ENCODE measurements around the gene SCAMP5. TPM values are rescaled to one million over a fixed set of nuclear protein-coding genes. Genes with fewer than 3 reads are reported as not detected.

Gene SCAMP5
- total and polyA plus RNA-seq, 2 of the 4 experiments (the other 2 are of a cell fraction): 0.36 to 1.6 TPM

- in situ Hi-C loops (cut with MboI; ENCODE audit: low sequenced_read_pairs) (no loop called here), dilution Hi-C loops (cut with HindIII; ENCODE audit: low sequenced_read_pairs, unreplicated experiment) (no loop called here), intact Hi-C loops (cut with micrococcal nuclease) (no loop called here)
- Histone ChIP-seq H2AFZ (replicated peaks; ENCODE audit: low read length, poor library complexity) (no peak overlapping the region), H3K14ac (replicated peaks; ENCODE audit: low read depth, low read length) (no peak overlapping the region), H2BK5ac (ENCODE audit: low read depth, low read length, poor library complexity, severe bottlenecking) (no peak overlapping the region), H2BK15ac (ENCODE audit: low read depth, low read length) (no peak overlapping the region), H3K56ac (ENCODE audit: extremely low read depth, insufficient read depth, low read length) (no peak overlapping the region), H3K9me1 (ENCODE audit: insufficient read depth, low read length) (no peaks in the 10 kb centered on the region), H2AK9ac (replicated peaks; ENCODE audit: low read depth, low read length, poor library complexity) (no peak overlapping the region), H3K9me3 (ENCODE audit: control insufficient read depth, insufficient read depth, low read length) (no peaks in the 10 kb centered on the region), H4K8ac (ENCODE audit: low read depth in 2 of 2, low read length in 2 of 2) (no peak overlapping the region), H4K20me1 (ENCODE audit: insufficient read depth, low read length) (no peaks in the 10 kb centered on the region), H3K27me3 (ENCODE audit: control insufficient read depth, insufficient read depth, low read length) (no peaks in the 10 kb centered on the region), H3K4me1 (ENCODE audit: control insufficient read depth, insufficient read depth, low read length) (no peaks in the 10 kb centered on the region; the same call in 1 of the 2 replicates), H3K4me2 (ENCODE audit: low read depth, low read length) (no peak overlapping the region), H2AK5ac (ENCODE audit: low read depth, low read length) (no peak overlapping the region), H2BK120ac (ENCODE audit: low read depth, low read length) (no peak overlapping the region), H3K4me3 (ENCODE audit: insufficient read depth, low read depth, low read length) (no peak overlapping the region), H3K36me3 (ENCODE audit: control insufficient read depth, insufficient read depth, low read length) (no peaks in the 10 kb centered on the region), H3K23ac (ENCODE audit: low read depth, low read length) (no peak overlapping the region), H3K18ac (ENCODE audit: low read depth, low read length) (no peak overlapping the region), H4K91ac (ENCODE audit: insufficient read depth, low read depth, low read length) (no peak overlapping the region), H3K4ac (ENCODE audit: low read depth, low read length) (no peak overlapping the region), H2BK20ac (ENCODE audit: low read depth, low read length) (no peak overlapping the region), H3K9ac (ENCODE audit: low read depth, low read length) (no peak overlapping the region), H3K79me1 (ENCODE audit: low read depth in 1 of 2, low read length in 2 of 2) (no peaks in the 10 kb centered on the region; a peak in 1 of 4 replicates), H3K27ac (ENCODE audit: insufficient read depth, low read length) (no peak overlapping the region), H4K5ac (ENCODE audit: low read depth, low read length) (no peak overlapping the region)
- TF ChIP-seq MAZ (IDR thresholded peaks at IDR 0.05; ENCODE audit: borderline replicate concordance, low read depth, low read length) (no peak), MAFK (IDR thresholded peaks at IDR 0.05; ENCODE audit: low read depth, low read length) (no peak), SMC3 (IDR thresholded peaks at IDR 0.05; ENCODE audit: low read depth, low read length) (no peak), CEBPB (IDR thresholded peaks at IDR 0.05; ENCODE audit: low read depth, low read length) (no peak), RCOR1 (IDR thresholded peaks at IDR 0.05; ENCODE audit: insufficient replicate concordance, low read length) (no peak), POLR2A (IDR thresholded peaks at IDR 0.05; ENCODE audit: low read depth, low read length) (no peak), BHLHE40 (IDR thresholded peaks at IDR 0.05; ENCODE audit: low read depth, low read length) (no peak), FOS (IDR thresholded peaks at IDR 0.05; ENCODE audit: low read depth, low read length) (no peak), NFE2L2 (IDR thresholded peaks at IDR 0.05; ENCODE audit: low read depth, low read length) (no peak), RAD21 (IDR thresholded peaks at IDR 0.05; ENCODE audit: low read length) (no peak), ELK1 (IDR thresholded peaks at IDR 0.05; ENCODE audit: borderline replicate concordance, low read depth, low read length) (no peak), MXI1 (IDR thresholded peaks at IDR 0.05; ENCODE audit: borderline replicate concordance, low read depth, low read length) (no peak), RFX5 (IDR thresholded peaks at IDR 0.05; ENCODE audit: low read depth, low read length) (no peak), USF2 (IDR thresholded peaks at IDR 0.05; ENCODE audit: low read depth, low read length) (no peak), CHD1 (IDR thresholded peaks at IDR 0.05; ENCODE audit: low read depth, low read length) (no peak)
- TF ChIP-seq, protein P1, sequence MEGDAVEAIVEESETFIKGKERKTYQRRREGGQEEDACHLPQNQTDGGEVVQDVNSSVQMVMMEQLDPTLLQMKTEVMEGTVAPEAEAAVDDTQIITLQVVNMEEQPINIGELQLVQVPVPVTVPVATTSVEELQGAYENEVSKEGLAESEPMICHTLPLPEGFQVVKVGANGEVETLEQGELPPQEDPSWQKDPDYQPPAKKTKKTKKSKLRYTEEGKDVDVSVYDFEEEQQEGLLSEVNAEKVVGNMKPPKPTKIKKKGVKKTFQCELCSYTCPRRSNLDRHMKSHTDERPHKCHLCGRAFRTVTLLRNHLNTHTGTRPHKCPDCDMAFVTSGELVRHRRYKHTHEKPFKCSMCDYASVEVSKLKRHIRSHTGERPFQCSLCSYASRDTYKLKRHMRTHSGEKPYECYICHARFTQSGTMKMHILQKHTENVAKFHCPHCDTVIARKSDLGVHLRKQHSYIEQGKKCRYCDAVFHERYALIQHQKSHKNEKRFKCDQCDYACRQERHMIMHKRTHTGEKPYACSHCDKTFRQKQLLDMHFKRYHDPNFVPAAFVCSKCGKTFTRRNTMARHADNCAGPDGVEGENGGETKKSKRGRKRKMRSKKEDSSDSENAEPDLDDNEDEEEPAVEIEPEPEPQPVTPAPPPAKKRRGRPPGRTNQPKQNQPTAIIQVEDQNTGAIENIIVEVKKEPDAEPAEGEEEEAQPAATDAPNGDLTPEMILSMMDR (conservative IDR thresholded peaks at IDR 0.05; ENCODE audit: low read depth, low read length): no peak
- CTCF ChIA-PET: no interaction called here
- ATAC-seq (ENCODE audit: low read depth): no peak
- BruUV-seq (replicated peaks): no TSS peak
- DNase-seq: peak; percentile 62
- POLR2A ChIA-PET (ENCODE audit: unreplicated experiment): no interaction called here
Measured at GRCh38 chr15:75061272-75061671, 65.9 kb downstream of the SCAMP5 start.
